Activated CD4-positive, alpha-beta memory T cell treated with anti-CD3 and anti-CD28 coated beads, Interleukin-2, amount 10 ng/mL, durations not matched to agents 7 days and 5 days (primary cell): ENCODE measurements around the gene ARFGEF2. TPM values are rescaled to one million over a fixed set of nuclear protein-coding genes. Genes with fewer than 3 reads are reported as not detected.
"Not testable (repeated sequence)": the region's sequence is repeated elsewhere in the genome, so short reads cannot be mapped to it uniquely, and the experiment has no call there.

Experiments
- CTCF ChIA-PET: fragments of 350-600 bp; sonication (Branson Sonifier 250); formaldehyde crosslinking; loops from one replicate; lab custom pipeline; 2021; ENCODE audit warnings: antibody characterized with exemption, inconsistent platforms; lab: Charles Lee
- POLR2A ChIA-PET: fragments of 350-600 bp; sonication (Branson Sonifier 250); formaldehyde crosslinking; loops from one replicate; lab custom pipeline; 2021; ENCODE audit warnings: antibody characterized with exemption; lab: Charles Lee
- DNase-seq: peaks from one replicate; pipeline ENCODE4 v3.0.0-alpha.2; 2020
- H3K27ac Mint-ChIP-seq: one replicate; pipeline ENCODE4 v1.8.0; 2021; ENCODE audit warnings: mild to moderate bottlenecking, mixed read lengths
- H3K27me3 Mint-ChIP-seq: one replicate; pipeline ENCODE4 v1.8.0; 2021; ENCODE audit warnings: mixed read lengths
- H3K36me3 Mint-ChIP-seq: one replicate; pipeline ENCODE4 v1.8.0; 2021; ENCODE audit warnings: low read depth, mixed read lengths
- H3K4me1 Mint-ChIP-seq: one replicate; pipeline ENCODE4 v1.8.0; 2021; ENCODE audit warnings: mixed read lengths
- H3K4me3 Mint-ChIP-seq: one replicate; pipeline ENCODE4 v1.8.0; 2021; ENCODE audit warnings: mild to moderate bottlenecking, mixed read lengths
- H3K9me3 Mint-ChIP-seq: one replicate; pipeline ENCODE4 v1.8.0; 2021; ENCODE audit warnings: mixed read lengths
- total RNA-seq, 2 experiments: library from RNA; stranded (reverse); gene quantifications; one replicate each; pipeline ENCODE4 v1.2.3, GENCODE V29; 2021

Gene ARFGEF2
- total RNA-seq, 2 experiments from 2014 or later: 18.1 to 20.7 TPM

- Mint-ChIP-seq H3K27me3 (no peaks in the 10 kb centered on the region), H3K36me3 (peaks cover 30% of the 10 kb centered on the region), H3K4me3 (no peak overlapping the region), H3K9me3 (no peaks in the 10 kb centered on the region), H3K27ac (no peak overlapping the region), H3K4me1 (no peaks in the 10 kb centered on the region)
- POLR2A ChIA-PET: no interaction called here
- DNase-seq: no peak
- CTCF ChIA-PET: no interaction called here
These were observed 85.0 kb downstream of the ARFGEF2 start for GRCh38 chr20:49006446-49006980.

GRCh38 chr20:49009899-49010631 lies 88.6 kb downstream of the ARFGEF2 start:
- Mint-ChIP-seq H3K36me3 (peaks cover 47% of the 10 kb centered on the region), H3K27ac (no peak overlapping the region), H3K4me1 (no peaks in the 10 kb centered on the region), H3K4me3 (no peak overlapping the region), H3K9me3 (no peaks in the 10 kb centered on the region), H3K27me3 (no peaks in the 10 kb centered on the region)
- ChIA-PET CTCF (no interaction called here), POLR2A (no interaction called here)
- DNase-seq: no peak

GRCh38 chr20:49024220-49024619 lies 102.7 kb downstream of the ARFGEF2 start:
- POLR2A ChIA-PET: interaction anchor here (1.3 to 1.6 kb wide), 2 partner anchors 21 to 23 kb away, joined by 4 to 5 read pairs; no protein-coding TSS in a partner anchor
- no peak overlapping the region for H3K4me3 Mint-ChIP-seq
- CTCF ChIA-PET: no interaction called here
- H3K9me3 Mint-ChIP-seq: no peaks in the 10 kb centered on the region
- H3K27ac Mint-ChIP-seq: no peak overlapping the region
- no peaks in the 10 kb centered on the region for H3K27me3 Mint-ChIP-seq
- H3K4me1 Mint-ChIP-seq: no peaks in the 10 kb centered on the region
- peak; percentile 2 for DNase-seq
- peaks cover 33% of the 10 kb centered on the region for H3K36me3 Mint-ChIP-seq

GRCh38 chr20:49028177-49028576 lies 106.7 kb downstream of the ARFGEF2 start:
- not testable (repeated sequence) for H3K4me1 Mint-ChIP-seq, H3K4me3 Mint-ChIP-seq, H3K9me3 Mint-ChIP-seq, H3K27me3 Mint-ChIP-seq, DNase-seq, H3K27ac Mint-ChIP-seq
- ChIA-PET POLR2A (interaction anchor here (3.7 kb wide), 1 partner anchor 18 kb away, joined by 19 read pairs; the partner anchor contains the start of gene CSE1L), CTCF (interaction anchor here (0.7 to 1.6 kb wide), 2 partner anchors 9 to 14 kb away, joined by 3 to 8 read pairs; no protein-coding TSS in a partner anchor)
- H3K36me3 Mint-ChIP-seq: peaks cover 33% of the 10 kb centered on the region

GRCh38 chr20:49028684-49029083 lies 107.2 kb downstream of the ARFGEF2 start:
- POLR2A ChIA-PET: interaction anchor here (3.7 kb wide), 1 partner anchor 18 kb away, joined by 19 read pairs; the partner anchor contains the start of gene CSE1L
- no peaks in the 10 kb centered on the region for H3K4me1 Mint-ChIP-seq
- CTCF ChIA-PET: interaction anchor here (1.0 to 1.6 kb wide), 3 partner anchors 9 to 28 kb away, joined by 3 to 8 read pairs (median 3); no protein-coding TSS in a partner anchor
- peak overlapping the region; percentile 40 for H3K27ac Mint-ChIP-seq
- H3K4me3 Mint-ChIP-seq: no peak overlapping the region
- no peak for DNase-seq
- H3K9me3 Mint-ChIP-seq: no peaks in the 10 kb centered on the region
- H3K27me3 Mint-ChIP-seq: no peaks in the 10 kb centered on the region
- peaks cover 37% of the 10 kb centered on the region for H3K36me3 Mint-ChIP-seq

GRCh38 chr20:49029203-49029602 lies 107.7 kb downstream of the ARFGEF2 start:
- no peak for DNase-seq
- POLR2A ChIA-PET: interaction anchor here (3.7 kb wide), 1 partner anchor 17 kb away, joined by 19 read pairs; the partner anchor contains the start of gene CSE1L
- no peak overlapping the region for H3K4me3 Mint-ChIP-seq
- no peaks in the 10 kb centered on the region for H3K4me1 Mint-ChIP-seq
- H3K27me3 Mint-ChIP-seq: no peaks in the 10 kb centered on the region
- peak overlapping the region; percentile 40 for H3K27ac Mint-ChIP-seq
- peaks cover 36% of the 10 kb centered on the region for H3K36me3 Mint-ChIP-seq
- CTCF ChIA-PET: interaction anchor here (1.0 to 1.6 kb wide), 3 partner anchors 8 to 27 kb away, joined by 3 to 8 read pairs (median 3); no protein-coding TSS in a partner anchor
- no peaks in the 10 kb centered on the region for H3K9me3 Mint-ChIP-seq

- DNase-seq: no peak
- Mint-ChIP-seq H3K4me1 (no peaks in the 10 kb centered on the region), H3K27ac (no peak overlapping the region), H3K4me3 (no peak overlapping the region), H3K36me3 (peaks cover 32% of the 10 kb centered on the region), H3K27me3 (no peaks in the 10 kb centered on the region), H3K9me3 (no peaks in the 10 kb centered on the region)
- ChIA-PET POLR2A (interaction anchor here (3.7 kb wide), 1 partner anchor 15 kb away, joined by 19 read pairs; the partner anchor contains the start of gene CSE1L), CTCF (interaction anchor here (0.7 kb wide), 3 partner anchors 9 to 915 kb away, joined by 3 read pairs; partner anchors contain the start of gene CSE1L)
These were observed 109.6 kb downstream of the ARFGEF2 start for GRCh38 chr20:49030954-49031619.

GRCh38 chr20:49032455-49032854 lies 110.9 kb downstream of the ARFGEF2 start:
- peaks cover 3% of the 10 kb centered on the region for H3K4me1 Mint-ChIP-seq
- no peak overlapping the region for H3K4me3 Mint-ChIP-seq
- no peaks in the 10 kb centered on the region for H3K27me3 Mint-ChIP-seq
- no peak overlapping the region for H3K27ac Mint-ChIP-seq
- H3K9me3 Mint-ChIP-seq: no peaks in the 10 kb centered on the region
- peaks cover 32% of the 10 kb centered on the region for H3K36me3 Mint-ChIP-seq
- CTCF ChIA-PET: interaction anchor here (0.6 to 1.2 kb wide), 4 partner anchors 10 to 173 kb away, joined by 3 to 4 read pairs (median 4); no protein-coding TSS in a partner anchor
- POLR2A ChIA-PET: interaction anchor here (3.8 kb wide), 1 partner anchor 14 kb away, joined by 19 read pairs; the partner anchor contains the start of gene CSE1L
- no peak for DNase-seq

- peaks cover 15% of the 10 kb centered on the region for H3K4me1 Mint-ChIP-seq
- DNase-seq: no peak
- H3K27me3 Mint-ChIP-seq: no peaks in the 10 kb centered on the region
- H3K27ac Mint-ChIP-seq: no peak overlapping the region
- no peaks in the 10 kb centered on the region for H3K9me3 Mint-ChIP-seq
- ChIA-PET POLR2A (interaction anchor here (3.8 kb wide), 1 partner anchor 12 kb away, joined by 19 read pairs; the partner anchor contains the start of gene CSE1L), CTCF (no interaction called here)
- no peak overlapping the region for H3K4me3 Mint-ChIP-seq
- peaks cover 23% of the 10 kb centered on the region for H3K36me3 Mint-ChIP-seq
These were observed 112.7 kb downstream of the ARFGEF2 start for GRCh38 chr20:49034070-49034732.

- peaks cover 16% of the 10 kb centered on the region for H3K36me3 Mint-ChIP-seq
- DNase-seq: peak; percentile 30
- H3K4me3 Mint-ChIP-seq: no peak overlapping the region
- POLR2A ChIA-PET: interaction anchor here (3.4 kb wide), 1 partner anchor 9 kb away, joined by 39 read pairs; the partner anchor contains the start of gene CSE1L
- CTCF ChIA-PET: interaction anchor here (0.9 to 1.4 kb wide), 2 partner anchors 9 to 16 kb away, joined by 3 to 8 read pairs; no protein-coding TSS in a partner anchor
- H3K9me3 Mint-ChIP-seq: no peaks in the 10 kb centered on the region
- H3K4me1 Mint-ChIP-seq: peaks cover 19% of the 10 kb centered on the region
- H3K27me3 Mint-ChIP-seq: no peaks in the 10 kb centered on the region
- H3K27ac Mint-ChIP-seq: peak overlapping the region; percentile 13
These were observed 116.5 kb downstream of the ARFGEF2 start for GRCh38 chr20:49037962-49038387.

- Mint-ChIP-seq H3K36me3 (peaks cover 5% of the 10 kb centered on the region), H3K27ac (no peak overlapping the region), H3K27me3 (no peaks in the 10 kb centered on the region), H3K4me3 (no peak overlapping the region), H3K9me3 (no peaks in the 10 kb centered on the region), H3K4me1 (peaks cover 21% of the 10 kb centered on the region)
- no peak for DNase-seq
- ChIA-PET POLR2A (no interaction called here), CTCF (interaction anchor here (0.6 kb wide), 1 partner anchor 9 kb away, joined by 3 read pairs; no protein-coding TSS in a partner anchor)
These were observed 118.3 kb downstream of the ARFGEF2 start for GRCh38 chr20:49039854-49040253.

GRCh38 chr20:49043000-49043399 lies 121.5 kb downstream of the ARFGEF2 start:
- H3K27ac Mint-ChIP-seq: no peak overlapping the region
- H3K4me3 Mint-ChIP-seq: no peak overlapping the region
- peaks cover 16% of the 10 kb centered on the region for H3K36me3 Mint-ChIP-seq
- no peak for DNase-seq
- no peaks in the 10 kb centered on the region for H3K27me3 Mint-ChIP-seq
- ChIA-PET POLR2A (no interaction called here), CTCF (no interaction called here)
- peaks cover 29% of the 10 kb centered on the region for H3K4me1 Mint-ChIP-seq
- H3K9me3 Mint-ChIP-seq: no peaks in the 10 kb centered on the region
